ENCODE results near the gene SLC26A3.
A peak's percentile ranks its signal among the peaks of the same experiment; 100 is the strongest.

Gene SLC26A3

DNA sequence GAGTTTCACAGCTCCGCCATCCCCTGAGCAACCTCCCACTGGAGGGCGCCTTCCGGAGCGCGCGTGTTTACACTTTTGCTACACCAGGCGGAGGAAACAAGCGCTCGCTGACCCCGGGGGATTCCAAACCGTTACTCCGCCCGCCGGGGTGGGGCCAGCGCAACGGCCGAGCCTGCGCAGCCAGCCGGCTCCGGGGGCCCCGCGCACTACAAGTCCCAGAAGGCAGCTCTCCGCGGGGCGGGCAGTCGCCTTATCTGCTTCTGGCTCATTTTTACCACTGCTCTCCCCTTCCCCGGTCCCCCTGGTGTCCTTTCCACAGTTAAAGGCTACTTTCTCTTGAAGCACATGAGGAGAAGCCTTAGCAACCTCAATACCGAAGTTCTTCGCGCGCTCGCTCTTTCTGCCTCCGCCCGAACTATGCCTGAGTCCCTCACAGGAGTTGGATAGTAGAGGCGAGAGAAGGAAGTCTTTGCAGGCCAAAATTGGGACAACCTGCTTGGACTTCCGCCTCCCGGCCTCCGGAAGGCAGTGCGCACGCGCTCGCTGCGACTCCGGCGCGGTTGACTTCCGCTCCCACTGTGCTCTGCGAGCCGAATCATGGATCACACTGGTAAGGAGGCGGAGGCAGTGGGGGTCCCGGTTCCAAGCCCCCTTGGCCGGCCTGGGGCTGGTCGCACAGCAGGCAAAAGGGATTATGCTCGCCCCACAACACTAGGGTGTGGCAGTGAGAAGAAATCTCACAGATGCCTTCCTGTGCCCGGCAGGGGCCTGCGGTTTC, 59.3 kb downstream of the SLC26A3 start, which contains the start of gene CBLL1:
Gene CBLL1 (plus strand): TSS at position 576 of the 778 bp plus-strand sequence. CDS start 22 bp downstream, at position 598.
- peak; percentile 93 to 95 for DNase-seq

- peak in 1 of 2 donors; percentile 42 for DNase-seq
Observed at GRCh38 chr7:107742678-107743566, 60.1 kb downstream of the SLC26A3 start.

DNA sequence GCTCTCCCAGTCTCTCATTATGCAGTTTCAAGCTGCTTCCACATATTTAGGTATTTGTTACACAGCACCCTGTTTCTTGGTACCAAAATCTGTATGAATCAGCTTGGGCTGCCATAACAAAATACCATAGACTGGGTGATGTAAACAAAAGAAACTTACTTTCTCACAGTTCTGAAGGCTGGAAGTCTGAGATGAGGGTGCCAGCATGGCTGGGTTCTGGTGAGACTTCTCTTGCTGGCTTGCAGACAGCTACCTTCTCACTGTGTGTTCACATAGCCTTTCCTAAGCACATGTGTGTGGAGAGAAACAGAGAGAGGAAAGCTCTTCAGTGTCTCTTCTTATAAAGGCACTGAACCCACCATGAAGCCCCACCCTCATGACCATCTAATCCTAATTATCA, 74.7 kb downstream of the SLC26A3 start:
- no peak for DNase-seq

GRCh38 chr7:107726356-107727130, 76.5 kb downstream of the SLC26A3 start:
- DNase-seq: no peak

DNA sequence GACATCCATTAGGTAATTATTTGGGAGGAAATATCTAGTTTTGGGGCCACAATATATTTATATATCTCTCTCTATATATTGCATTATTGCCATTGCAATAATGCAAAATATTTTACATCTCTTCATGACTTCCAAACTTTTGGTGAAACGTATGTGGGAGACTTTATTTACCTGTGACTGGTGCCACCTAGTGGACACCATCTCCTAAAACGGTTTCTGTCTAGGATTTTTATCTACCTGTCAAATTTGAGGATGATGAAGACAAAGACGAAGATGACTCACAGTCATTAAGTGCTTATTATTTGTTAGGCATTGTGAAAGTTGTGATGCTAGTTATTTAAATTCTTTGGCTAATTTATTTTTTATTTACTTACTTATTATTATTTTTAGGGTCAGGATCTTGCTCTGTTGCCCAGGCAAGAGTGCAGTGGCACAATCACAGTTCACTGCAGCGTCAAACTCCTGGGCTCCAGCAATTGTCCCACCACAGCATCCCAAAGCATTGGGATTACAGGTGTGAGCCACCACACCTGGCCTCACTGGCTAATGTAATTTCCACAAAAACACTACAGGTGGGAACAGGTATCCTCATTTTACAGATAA, 77.8 kb downstream of the SLC26A3 start:
- peak; percentile 48 for DNase-seq

DNA sequence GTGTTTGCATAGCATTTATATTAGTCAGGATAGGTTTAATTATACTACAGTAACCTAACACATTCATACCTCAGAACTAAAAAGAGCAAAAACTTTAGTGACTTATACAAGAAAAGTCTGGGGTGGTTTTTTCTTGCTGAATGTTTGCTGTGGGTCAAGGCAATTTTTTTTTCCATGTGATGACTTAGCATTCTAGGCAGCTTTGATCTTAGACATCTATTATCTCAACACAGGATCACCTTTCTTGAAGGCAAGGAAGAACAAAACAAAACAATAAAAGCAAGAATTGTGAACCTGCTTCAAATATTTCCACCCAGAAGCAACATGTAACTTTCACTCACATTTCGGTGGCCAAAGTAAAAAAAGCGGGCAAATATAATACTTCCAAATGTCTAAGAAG, 79.8 kb downstream of the SLC26A3 start:
- no peak for DNase-seq

GRCh38 chr7:107721286-107721685, 81.7 kb downstream of the SLC26A3 start:
- DNase-seq: no peak

GRCh38 chr7:107718456-107719193, 84.4 kb downstream of the SLC26A3 start:
- DNase-seq: no peak

DNA sequence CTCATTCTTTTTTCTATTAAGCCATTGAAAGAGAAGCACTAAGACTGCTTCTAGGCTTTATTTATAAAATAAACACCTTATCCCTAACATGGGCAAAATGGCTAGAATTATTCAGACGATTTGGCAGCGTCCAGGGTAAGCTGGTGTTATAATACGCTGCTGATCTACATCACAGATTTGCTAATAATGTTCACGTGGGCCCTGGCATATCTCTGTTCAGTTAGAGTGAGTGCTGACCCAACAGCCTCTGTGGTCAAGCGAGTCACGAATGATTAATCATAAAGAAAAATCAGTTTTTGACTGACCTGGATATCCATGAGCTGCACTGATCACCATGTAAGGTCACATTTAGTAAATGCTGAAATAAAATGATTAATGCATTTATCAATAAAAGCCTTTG, 87.5 kb downstream of the SLC26A3 start:
- DNase-seq: no peak

Data from stimulated activated CD4-positive, alpha-beta T cell treated with anti-CD3 and anti-CD28 coated beads, Interleukin-2, amount 100 ng/mL, for 48 hours (primary cell).